Measurements from ENCODE around the gene RFTN1.

Gene RFTN1, protein sequence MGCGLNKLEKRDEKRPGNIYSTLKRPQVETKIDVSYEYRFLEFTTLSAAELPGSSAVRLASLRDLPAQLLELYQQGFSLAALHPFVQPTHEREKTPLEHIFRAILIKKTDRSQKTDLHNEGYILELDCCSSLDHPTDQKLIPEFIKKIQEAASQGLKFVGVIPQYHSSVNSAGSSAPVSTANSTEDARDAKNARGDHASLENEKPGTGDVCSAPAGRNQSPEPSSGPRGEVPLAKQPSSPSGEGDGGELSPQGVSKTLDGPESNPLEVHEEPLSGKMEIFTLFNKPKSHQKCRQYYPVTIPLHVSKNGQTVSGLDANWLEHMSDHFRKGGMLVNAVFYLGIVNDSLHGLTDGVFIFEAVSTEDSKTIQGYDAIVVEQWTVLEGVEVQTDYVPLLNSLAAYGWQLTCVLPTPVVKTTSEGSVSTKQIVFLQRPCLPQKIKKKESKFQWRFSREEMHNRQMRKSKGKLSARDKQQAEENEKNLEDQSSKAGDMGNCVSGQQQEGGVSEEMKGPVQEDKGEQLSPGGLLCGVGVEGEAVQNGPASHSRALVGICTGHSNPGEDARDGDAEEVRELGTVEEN

DNA sequence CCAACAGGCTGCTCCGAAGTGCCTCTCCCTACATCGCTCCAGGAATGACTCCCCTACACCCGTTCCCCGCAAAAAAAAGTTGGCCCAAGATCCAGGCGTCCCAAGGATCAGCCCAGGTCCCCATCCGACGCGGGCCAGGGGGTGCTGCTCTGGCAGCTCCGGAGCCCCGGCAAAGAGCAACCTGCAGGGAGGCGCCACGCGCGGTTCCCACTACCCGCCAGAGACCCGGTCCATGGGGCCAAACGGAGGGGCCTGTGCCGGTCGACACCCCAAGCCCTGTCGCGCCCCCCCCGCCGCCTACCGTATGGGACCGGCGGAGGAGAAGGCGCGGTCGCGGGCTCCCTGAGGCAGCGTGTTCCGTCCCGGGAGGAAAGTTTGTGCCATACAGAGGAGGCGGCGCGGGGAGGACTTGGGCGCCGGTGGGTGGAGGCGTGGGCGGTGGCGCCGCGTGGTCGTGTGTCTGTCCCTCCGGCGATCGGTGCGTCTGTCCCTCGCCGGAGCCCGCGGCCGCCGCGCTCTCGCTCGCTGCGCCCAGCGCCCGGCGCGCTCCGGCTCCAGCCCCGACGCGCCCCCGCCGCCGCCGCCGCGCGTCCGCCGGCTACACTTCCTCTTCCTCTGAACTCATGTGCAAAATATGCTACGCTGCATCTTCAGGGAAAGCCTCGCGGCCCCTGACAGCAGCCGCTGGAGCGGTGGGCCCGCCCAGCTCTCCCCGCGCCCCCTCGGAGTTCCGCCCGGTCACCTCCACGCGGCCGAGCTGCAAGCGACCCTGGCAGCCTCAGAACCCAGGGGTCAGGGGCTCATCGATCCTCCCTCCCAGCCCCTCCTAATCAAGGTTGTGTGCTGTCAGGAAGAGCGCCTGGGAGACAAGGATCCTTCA is at the start of gene RFTN1:
Gene RFTN1 (minus strand): TSS at position 559 of the 880 bp plus-strand sequence. CDS start 19,830 bp downstream, outside the sequence.
- peak; percentile 32 to 74 for DNase-seq

GRCh38 chr3:16559653-16560365 is 46.3 kb upstream of the RFTN1 start:
- TF ChIP-seq, protein P1, sequence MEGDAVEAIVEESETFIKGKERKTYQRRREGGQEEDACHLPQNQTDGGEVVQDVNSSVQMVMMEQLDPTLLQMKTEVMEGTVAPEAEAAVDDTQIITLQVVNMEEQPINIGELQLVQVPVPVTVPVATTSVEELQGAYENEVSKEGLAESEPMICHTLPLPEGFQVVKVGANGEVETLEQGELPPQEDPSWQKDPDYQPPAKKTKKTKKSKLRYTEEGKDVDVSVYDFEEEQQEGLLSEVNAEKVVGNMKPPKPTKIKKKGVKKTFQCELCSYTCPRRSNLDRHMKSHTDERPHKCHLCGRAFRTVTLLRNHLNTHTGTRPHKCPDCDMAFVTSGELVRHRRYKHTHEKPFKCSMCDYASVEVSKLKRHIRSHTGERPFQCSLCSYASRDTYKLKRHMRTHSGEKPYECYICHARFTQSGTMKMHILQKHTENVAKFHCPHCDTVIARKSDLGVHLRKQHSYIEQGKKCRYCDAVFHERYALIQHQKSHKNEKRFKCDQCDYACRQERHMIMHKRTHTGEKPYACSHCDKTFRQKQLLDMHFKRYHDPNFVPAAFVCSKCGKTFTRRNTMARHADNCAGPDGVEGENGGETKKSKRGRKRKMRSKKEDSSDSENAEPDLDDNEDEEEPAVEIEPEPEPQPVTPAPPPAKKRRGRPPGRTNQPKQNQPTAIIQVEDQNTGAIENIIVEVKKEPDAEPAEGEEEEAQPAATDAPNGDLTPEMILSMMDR (IDR thresholded peaks at IDR 0.05), result no peak
- H3K4me3 ChIP-seq, result no peak overlapping the region
- no peak for DNase-seq
- intact Hi-C loops (cut with DNase I; ENCODE audit: low total_unique reads), result no loop called here
- H3K9me3 ChIP-seq, result peaks cover 0 to 8% (median 0%) of the 10 kb centered on the region in 3 donors
- no peaks in the 10 kb centered on the region for H3K27me3 ChIP-seq
- H3K36me3 ChIP-seq, result no peaks in the 10 kb centered on the region
- no peak overlapping the region for H3K27ac ChIP-seq
- no peaks in the 10 kb centered on the region for H3K4me1 ChIP-seq

More for the DNA sequence above, at the start of gene RFTN1:
- Histone ChIP-seq H3K27ac (peak within 1 kb of the TSS; percentile 57 to 79), H3K4me1 (peaks cover 0 to 53% (median 17%) of the 10 kb centered on the region in 4 donors), H3K27me3 (no peaks in the 10 kb centered on the region), H3K4me3 (peak within 1 kb of the TSS; percentile 85 to 91), H3K9me3 (no peaks in the 10 kb centered on the region), H3K36me3 (no peaks in the 10 kb centered on the region)
- intact Hi-C loops (cut with DNase I; ENCODE audit: low total_unique reads), result loop anchor here (10.0 kb wide), 1 partner anchor 109 kb away; no protein-coding TSS in a partner anchor
- TF ChIP-seq, protein P1 (IDR thresholded peaks at IDR 0.05), result no peak

GRCh38 chr3:16554126-16554525 is 40.6 kb upstream of the RFTN1 start:
- peaks cover 0 to 5% (median 3%) of the 10 kb centered on the region in 4 donors for H3K4me1 ChIP-seq
- no peaks in the 10 kb centered on the region for H3K9me3 ChIP-seq
- intact Hi-C loops (cut with DNase I; ENCODE audit: low total_unique reads), result loop anchor here (5.0 kb wide), 1 partner anchor 267 kb away; no protein-coding TSS in a partner anchor
- TF ChIP-seq, protein P1 (IDR thresholded peaks at IDR 0.05), result no peak
- DNase-seq, result no peak
- no peak overlapping the region for H3K4me3 ChIP-seq
- no peaks in the 10 kb centered on the region for H3K27me3 ChIP-seq
- no peak overlapping the region for H3K27ac ChIP-seq
- H3K36me3 ChIP-seq, result no peaks in the 10 kb centered on the region

DNA sequence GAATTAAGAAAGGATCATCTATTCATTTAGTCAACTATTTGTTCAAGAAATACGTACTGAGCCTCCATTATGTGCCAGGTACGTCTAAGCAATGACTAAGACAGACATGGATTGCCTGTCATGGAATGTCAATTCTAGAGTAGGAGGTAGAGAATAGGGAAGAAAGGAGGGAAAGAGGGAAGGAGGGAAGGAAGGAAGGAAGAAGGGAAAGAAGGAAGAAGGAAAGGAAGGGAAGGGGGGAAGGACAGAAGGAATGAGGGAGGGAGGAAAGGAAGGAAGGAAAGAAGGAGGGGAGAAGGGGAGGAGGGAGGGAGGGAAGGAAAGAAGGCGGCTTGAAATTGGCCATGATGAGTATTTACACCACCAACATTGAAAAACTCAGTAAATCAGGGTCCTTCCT is 39.3 kb upstream of the RFTN1 start:
- Histone ChIP-seq H3K27me3 (no peaks in the 10 kb centered on the region), H3K27ac (no peak overlapping the region), H3K9me3 (no peaks in the 10 kb centered on the region), H3K4me1 (peaks cover 0 to 5% (median 3%) of the 10 kb centered on the region in 4 donors), H3K36me3 (no peaks in the 10 kb centered on the region), H3K4me3 (no peak overlapping the region)
- intact Hi-C loops (cut with DNase I; ENCODE audit: low total_unique reads), result loop anchor here (5.0 kb wide), 1 partner anchor 265 kb away; no protein-coding TSS in a partner anchor
- TF ChIP-seq, protein P1 (IDR thresholded peaks at IDR 0.05), result no peak
- DNase-seq, result no peak

All from tibial artery (tissue), 4 donors.